Suprapubic skin (tissue), 4 donors: ENCODE data around the gene HIP1.

Source experiments
- POLR2A ChIP-seq, 2 donors: fragments of 450-650 bp; IDR thresholded peaks; one replicate each; pipeline ENCODE4 v1.6.1; 2017; ENCODE audit warnings: antibody characterized with exemption in 2 of 2, mild to moderate bottlenecking in 2 of 2, moderate library complexity in 2 of 2
- POLR2AphosphoS5 ChIP-seq, 3 donors: sonication (generic); formaldehyde crosslinking; IDR thresholded peaks; one replicate each; pipeline ENCODE4 v1.6.1; 2017; ENCODE audit warnings: antibody characterized with exemption in 3 of 3
- TF ChIP-seq, protein P1 (sequence below), 2 donors: fragments of 200-600 bp in 1 of 2; fragments of 450-650 bp in 1 of 2; sonication (generic) in 1 of 2; IDR thresholded peaks; one replicate each; pipeline ENCODE4 v1.5.1; 2016 to 2019; ENCODE audit warnings: antibody characterized with exemption in 2 of 2, mild to moderate bottlenecking in 1 of 2, moderate library complexity in 1 of 2

DNA sequence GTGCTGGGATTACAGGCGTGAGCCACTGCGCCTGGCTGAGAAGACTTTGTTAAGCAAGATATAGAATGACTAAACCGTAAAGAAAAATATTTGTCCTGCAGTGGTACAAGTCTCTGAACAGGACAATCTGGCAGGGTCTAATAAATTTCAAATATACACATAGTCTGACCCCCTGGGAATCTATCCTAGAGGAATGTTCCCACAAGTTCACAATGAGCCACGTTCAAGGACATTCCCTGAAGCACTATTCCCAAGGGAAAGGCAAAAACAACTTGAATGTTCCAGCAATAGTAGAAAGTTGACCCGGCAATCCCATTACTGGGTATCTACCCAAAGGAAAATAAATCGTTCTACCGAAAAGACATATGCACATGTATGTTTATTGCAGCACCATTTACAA, 82.0 kb downstream of the HIP1 start:
- TF ChIP-seq POLR2A (IDR thresholded peaks at IDR 0.05) (no peak), POLR2AphosphoS5 (IDR thresholded peaks at IDR 0.05) (no peak)
- TF ChIP-seq, protein P1, sequence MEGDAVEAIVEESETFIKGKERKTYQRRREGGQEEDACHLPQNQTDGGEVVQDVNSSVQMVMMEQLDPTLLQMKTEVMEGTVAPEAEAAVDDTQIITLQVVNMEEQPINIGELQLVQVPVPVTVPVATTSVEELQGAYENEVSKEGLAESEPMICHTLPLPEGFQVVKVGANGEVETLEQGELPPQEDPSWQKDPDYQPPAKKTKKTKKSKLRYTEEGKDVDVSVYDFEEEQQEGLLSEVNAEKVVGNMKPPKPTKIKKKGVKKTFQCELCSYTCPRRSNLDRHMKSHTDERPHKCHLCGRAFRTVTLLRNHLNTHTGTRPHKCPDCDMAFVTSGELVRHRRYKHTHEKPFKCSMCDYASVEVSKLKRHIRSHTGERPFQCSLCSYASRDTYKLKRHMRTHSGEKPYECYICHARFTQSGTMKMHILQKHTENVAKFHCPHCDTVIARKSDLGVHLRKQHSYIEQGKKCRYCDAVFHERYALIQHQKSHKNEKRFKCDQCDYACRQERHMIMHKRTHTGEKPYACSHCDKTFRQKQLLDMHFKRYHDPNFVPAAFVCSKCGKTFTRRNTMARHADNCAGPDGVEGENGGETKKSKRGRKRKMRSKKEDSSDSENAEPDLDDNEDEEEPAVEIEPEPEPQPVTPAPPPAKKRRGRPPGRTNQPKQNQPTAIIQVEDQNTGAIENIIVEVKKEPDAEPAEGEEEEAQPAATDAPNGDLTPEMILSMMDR (IDR thresholded peaks at IDR 0.05), result no peak
